Neural cell (in vitro differentiated cells): ENCODE results near the gene TRIM9. TPM values are rescaled to one million over a fixed set of nuclear protein-coding genes. Genes with fewer than 3 reads are reported as not detected.

Experiments used
- H2AFZ ChIP-seq: fragments of 200-600, 300-800 bp; sonication (generic), shearing (Covaris generic); 2 replicates; pipeline ENCODE4 v1.6.0; 2014; ENCODE audit warnings: low read depth, mild to moderate bottlenecking, antibody characterized with exemption, low read length, moderate library complexity
- H3F3A ChIP-seq: fragments of 200-600 bp; shearing (Covaris generic); 2 replicates; pipeline ENCODE4 v1.6.1; 2016; ENCODE audit warnings: mild to moderate bottlenecking, moderate library complexity, mixed read lengths, antibody characterized with exemption, low read length; ENCODE audit not compliant: insufficient read depth, poor library complexity, severe bottlenecking
- H3K27ac ChIP-seq: fragments of 200-600, 300-800 bp; sonication (generic), shearing (Covaris generic); 2 replicates; pipeline ENCODE4 v1.5.1; 2014; ENCODE audit warnings: mild to moderate bottlenecking, low read length, moderate library complexity
- H3K27me3 ChIP-seq: fragments of 300-800, 200-600 bp; sonication (generic), shearing (Covaris generic); 2 replicates; pipeline ENCODE4 v1.6.0; 2014; ENCODE audit warnings: mild to moderate bottlenecking, low read depth, low read length, moderate library complexity; ENCODE audit not compliant: insufficient read depth
- H3K36me3 ChIP-seq: fragments of 300-800, 200-600 bp; sonication (generic), shearing (Covaris generic); 2 replicates; pipeline ENCODE4 v1.5.1; 2014; ENCODE audit warnings: mild to moderate bottlenecking, antibody characterized with exemption, low read length, moderate library complexity; ENCODE audit not compliant: insufficient read depth
- H3K4me2 ChIP-seq: fragments of 300-800, 200-600 bp; sonication (generic), shearing (Covaris generic); 2 replicates; pipeline ENCODE4 v1.6.0; 2014; ENCODE audit warnings: mild to moderate bottlenecking, low read length
- H3K4me3 ChIP-seq: fragments of 300-800, 200-600 bp; sonication (generic), shearing (Covaris generic); 2 replicates; pipeline ENCODE4 v1.5.1; 2014; ENCODE audit warnings: mild to moderate bottlenecking, low read length, moderate library complexity
- H3K79me2 ChIP-seq: fragments of 200-600 bp; shearing (Covaris generic); replicated peaks from 2 replicates; pipeline ENCODE4 v1.6.0; 2014; ENCODE audit warnings: mild to moderate bottlenecking, low read length, moderate library complexity; ENCODE audit not compliant: insufficient read depth
- H3K9ac ChIP-seq: fragments of 300-800, 200-600 bp; sonication (generic), shearing (Covaris generic); 2 replicates; pipeline ENCODE4 v1.6.1; 2016; ENCODE audit warnings: mild to moderate bottlenecking, low read length, mixed read lengths
- H3K9me2 ChIP-seq: fragments of 200-600 bp; shearing (Covaris generic); 2 replicates; pipeline ENCODE4 v1.6.1; 2016; ENCODE audit warnings: mild to moderate bottlenecking, low read length, mixed read lengths; ENCODE audit not compliant: insufficient read depth
- H3K9me3 ChIP-seq: fragments of 200-600, 300-800 bp; sonication (generic), shearing (Covaris generic); 2 replicates; pipeline ENCODE4 v1.6.1; 2016; ENCODE audit warnings: mild to moderate bottlenecking, mixed run types, low read length, moderate library complexity, mixed read lengths
- H4K20me1 ChIP-seq: fragments of 200-600 bp; shearing (Covaris generic); 2 replicates; pipeline ENCODE4 v1.6.1; 2016; ENCODE audit warnings: mild to moderate bottlenecking, mixed run types; ENCODE audit not compliant: insufficient read depth
- CTCF ChIP-seq: fragments of 450-650 bp; IDR thresholded peaks from 2 replicates; pipeline ENCODE4 v1.5.1; 2014; ENCODE audit warnings: antibody characterized with exemption, mild to moderate bottlenecking, moderate library complexity; ENCODE audit not compliant: poor library complexity, severe bottlenecking
- EP300 ChIP-seq: fragments of 450-650 bp; conservative IDR thresholded peaks from 2 replicates; pipeline ENCODE4 v1.6.1; 2014; ENCODE audit warnings: antibody characterized with exemption, mild to moderate bottlenecking, moderate library complexity; ENCODE audit not compliant: poor library complexity, severe bottlenecking
- EZH2 ChIP-seq: fragments of 200-600, 300-800 bp; shearing (Covaris generic), sonication (generic); IDR thresholded peaks from 2 replicates; pipeline ENCODE4 v1.6.1; 2014; ENCODE audit warnings: antibody characterized with exemption, low read length, borderline replicate concordance, mild to moderate bottlenecking; ENCODE audit not compliant: insufficient read depth, poor library complexity, severe bottlenecking
- MXI1 ChIP-seq: fragments of 450-650 bp; conservative IDR thresholded peaks from 2 replicates; pipeline ENCODE4 v1.6.1; 2014; ENCODE audit warnings: antibody characterized with exemption, mild to moderate bottlenecking; ENCODE audit not compliant: poor library complexity, severe bottlenecking
- POLR2AphosphoS5 ChIP-seq: IDR thresholded peaks from 2 replicates; pipeline ENCODE4 v1.6.1; 2012
- RAD21 ChIP-seq: fragments of 450-650 bp; conservative IDR thresholded peaks from 2 replicates; pipeline ENCODE4 v1.6.1; 2014; ENCODE audit warnings: antibody characterized with exemption, mild to moderate bottlenecking, moderate library complexity
- REST ChIP-seq: IDR thresholded peaks from 2 replicates; pipeline ENCODE4 v1.6.1; 2012; ENCODE audit warnings: borderline replicate concordance
- SMC3 ChIP-seq: fragments of 450-650 bp; conservative IDR thresholded peaks from 2 replicates; pipeline ENCODE4 v1.6.1; 2014; ENCODE audit warnings: antibody characterized with exemption, mild to moderate bottlenecking, moderate library complexity; ENCODE audit not compliant: poor library complexity
- TAF1 ChIP-seq: IDR thresholded peaks from 2 replicates; pipeline ENCODE4 v1.6.1; 2012; ENCODE audit warnings: low read depth
- polyA plus RNA-seq: library from polyadenylated mRNA; depleted of rRNA; stranded (reverse); fragments of >200 nt; gene quantifications from 2 replicates; pipeline ENCODE4 v1.2.3, GENCODE V29; 2014

Gene TRIM9
- polyA plus RNA-seq, 1 donor from 2014 or later, result 15.9 TPM

GRCh38 chr14:51095854-51096823 is 1.2 kb upstream of the TRIM9 start:
- Histone ChIP-seq H3K9me3 (no peaks in the 10 kb centered on the region), H3K27me3 (peaks cover 5% of the 10 kb centered on the region), H3F3A (peaks cover 6% of the 10 kb centered on the region), H3K9ac (peak overlapping the region; percentile 87), H3K4me2 (peak overlapping the region; percentile 86), H3K9me2 (no peaks in the 10 kb centered on the region), H4K20me1 (no peaks in the 10 kb centered on the region), H3K36me3 (no peaks in the 10 kb centered on the region), H3K27ac (peak overlapping the region; percentile 94), H3K79me2 (peaks cover 8% of the 10 kb centered on the region), H3K4me3 (peak overlapping the region; percentile 80), H2AFZ (peak overlapping the region; percentile 62)
- TF ChIP-seq MXI1 (no peak), REST (peak; percentile 0)

- H3F3A ChIP-seq, result peaks cover 6% of the 10 kb centered on the region
- H3K9me3 ChIP-seq, result no peaks in the 10 kb centered on the region
- H3K27ac ChIP-seq, result peak overlapping the region; percentile 94
- peak overlapping the region; percentile 80 for H3K4me3 ChIP-seq
- H3K36me3 ChIP-seq, result no peaks in the 10 kb centered on the region
- no peaks in the 10 kb centered on the region for H3K9me2 ChIP-seq
- H3K4me2 ChIP-seq, result peak overlapping the region; percentile 65
- TF ChIP-seq POLR2AphosphoS5 (peak; percentile 33), EZH2 (no peak)
- H3K79me2 ChIP-seq, result peaks cover 8% of the 10 kb centered on the region
- peaks cover 5% of the 10 kb centered on the region for H3K27me3 ChIP-seq
- H4K20me1 ChIP-seq, result no peaks in the 10 kb centered on the region
- peak overlapping the region; percentile 87 for H3K9ac ChIP-seq
- H2AFZ ChIP-seq, result peak overlapping the region; percentile 16
These were observed 553 bp downstream of the TRIM9 start for GRCh38 chr14:51094282-51094821.

- Histone ChIP-seq H3F3A (peaks cover 6% of the 10 kb centered on the region), H3K4me2 (peak overlapping the region; percentile 65), H2AFZ (peak overlapping the region; percentile 10), H3K27me3 (peaks cover 5% of the 10 kb centered on the region), H3K9me2 (no peaks in the 10 kb centered on the region), H3K27ac (no peak overlapping the region), H3K36me3 (no peaks in the 10 kb centered on the region), H3K79me2 (peaks cover 8% of the 10 kb centered on the region), H3K9me3 (no peaks in the 10 kb centered on the region), H3K9ac (peak overlapping the region; percentile 87), H4K20me1 (no peaks in the 10 kb centered on the region), H3K4me3 (peak overlapping the region; percentile 80)
- TF ChIP-seq SMC3, result peak; percentile 75
- TF ChIP-seq EP300, result no peak
- TF ChIP-seq MXI1, result peak; percentile 47
- peak; percentile 79 for TF ChIP-seq CTCF
- TF ChIP-seq REST, result no peak
- no peak for TF ChIP-seq POLR2AphosphoS5
- TF ChIP-seq RAD21, result peak; percentile 70
- no peak for TF ChIP-seq EZH2
- no peak for TF ChIP-seq TAF1
These were observed 1.3 kb downstream of the TRIM9 start for GRCh38 chr14:51093371-51094281.
